COLO668 (cell line): Measurements from ENCODE around the gene CRY1.

Source experiments
- DNase-seq: peaks from one replicate; lab custom pipeline; 2025; ENCODE audit not compliant: unreplicated experiment; lab: John Stamatoyannopoulos, UW

CRY1 gene

DNA sequence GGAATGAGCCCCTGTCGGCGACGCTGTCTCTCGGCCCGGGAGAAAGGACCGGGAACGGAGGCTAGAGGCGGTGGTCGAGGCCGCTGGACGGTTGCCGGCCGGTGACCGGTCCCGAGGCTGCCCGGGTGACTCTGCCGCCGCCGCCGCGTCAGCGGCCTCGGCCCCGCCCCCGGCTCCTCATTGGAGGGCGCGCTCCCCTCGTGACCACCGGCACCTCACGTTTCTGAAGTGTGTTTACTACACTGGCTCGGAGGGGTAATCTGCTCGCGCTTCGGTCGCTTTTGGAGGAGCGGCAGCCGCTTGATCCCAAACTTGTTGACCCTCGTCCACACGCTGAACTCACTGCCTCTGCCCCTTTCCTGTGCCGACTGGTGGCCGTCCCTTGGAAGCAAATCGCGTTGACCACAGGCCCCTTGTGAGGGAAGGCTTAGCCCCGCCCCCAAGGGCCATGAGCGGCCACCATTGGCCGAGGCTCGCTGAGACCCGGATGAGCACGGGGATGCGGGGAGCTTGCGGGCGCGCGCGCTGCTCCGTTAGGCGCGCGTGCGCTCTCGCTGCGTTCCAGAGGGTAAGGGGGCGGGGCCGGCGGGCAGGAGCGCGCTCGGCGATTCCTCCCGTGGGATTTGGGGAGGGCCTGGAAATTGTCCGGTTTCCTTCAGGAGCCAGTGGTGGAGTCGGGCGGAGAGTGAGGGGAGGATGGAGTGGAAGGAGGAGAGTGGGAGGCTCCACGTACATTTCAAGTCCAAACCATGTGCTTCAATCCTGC, at the start of gene CRY1:
CRY1 (minus strand) TSS at position 133 of the 766 bp plus-strand sequence. CDS start 588 bp downstream, outside the sequence.
- DNase-seq: peak; percentile 99

DNA sequence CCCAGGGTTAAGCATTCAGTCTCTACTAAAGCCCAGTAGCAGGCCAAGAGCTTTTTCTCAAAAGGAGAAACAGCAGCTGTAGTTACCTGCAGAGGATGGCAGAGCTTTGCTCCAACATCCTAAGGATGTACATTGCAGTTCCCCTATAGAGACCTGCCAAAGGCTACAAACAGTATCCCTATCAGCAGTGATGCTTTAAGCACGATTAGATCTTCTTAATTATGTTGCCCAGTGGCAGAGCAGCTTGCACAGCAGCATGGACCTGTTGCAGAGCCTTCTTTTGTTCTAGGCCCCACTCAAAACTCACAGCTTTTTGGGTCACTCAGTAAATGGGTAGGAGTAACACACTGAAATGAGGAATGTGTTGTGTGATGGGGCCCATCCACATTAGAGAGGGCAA, 46.4 kb upstream of the CRY1 start:
- DNase-seq: no peak

DNA sequence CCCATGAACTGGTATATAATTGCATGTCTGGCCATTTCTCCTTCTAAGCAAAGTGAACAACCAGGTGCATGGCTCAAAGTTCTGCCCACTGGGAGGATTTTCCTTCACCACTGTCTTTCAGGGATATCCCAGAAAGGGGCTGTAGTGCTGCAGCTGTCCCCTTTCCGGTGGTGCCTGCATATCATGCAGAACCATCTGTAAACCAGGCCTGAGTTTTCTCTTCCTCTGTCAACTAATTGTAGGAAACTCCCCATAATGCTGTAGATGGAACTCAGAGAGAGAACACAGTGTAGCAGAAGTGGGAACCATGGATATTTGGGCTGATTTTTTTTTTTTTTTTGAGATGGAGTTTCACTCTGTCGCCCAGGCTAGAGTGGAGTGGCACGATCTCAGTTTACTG, 45.6 kb upstream of the CRY1 start:
- no peak for DNase-seq

DNA sequence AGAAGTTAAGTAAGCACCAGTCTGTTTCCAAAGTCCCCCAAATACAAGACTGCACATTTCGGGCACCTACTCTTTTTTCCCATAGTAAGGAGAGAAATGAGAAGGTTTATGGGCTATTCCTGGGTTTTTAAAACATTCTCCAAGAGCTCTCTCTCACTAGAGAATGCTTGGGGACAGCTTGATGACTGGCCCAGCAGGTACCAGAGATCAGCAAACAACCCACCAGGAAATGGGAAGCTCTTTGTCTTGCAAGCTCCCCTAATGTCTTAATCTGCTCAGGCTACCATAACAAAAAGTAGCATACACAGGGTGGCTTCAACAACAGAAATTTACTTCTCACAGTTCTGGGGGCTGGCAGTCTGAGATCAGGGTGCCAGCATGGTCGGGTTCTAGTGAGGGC, 41.8 kb upstream of the CRY1 start:
- DNase-seq: no peak

DNA sequence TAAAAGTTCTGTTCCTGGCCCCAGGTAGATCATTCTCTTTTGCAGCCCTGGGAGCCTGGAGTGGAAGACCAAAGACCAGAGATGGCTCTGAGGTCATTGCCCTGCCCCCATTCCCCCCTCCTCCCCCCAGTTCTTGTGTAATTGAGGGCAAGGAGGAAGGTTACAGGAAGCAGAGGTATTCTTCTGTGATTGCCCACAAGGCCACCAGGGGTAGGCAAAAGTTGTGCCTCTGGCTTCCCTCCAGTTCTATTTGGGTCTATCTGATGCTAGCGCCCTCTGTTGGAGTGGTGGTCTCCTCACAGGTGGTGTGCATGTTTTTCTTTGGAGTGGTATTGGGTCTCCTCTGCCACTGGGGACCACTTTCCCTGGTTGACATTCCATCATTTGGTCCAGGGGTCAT, 41.2 kb upstream of the CRY1 start:
- DNase-seq: no peak

DNA sequence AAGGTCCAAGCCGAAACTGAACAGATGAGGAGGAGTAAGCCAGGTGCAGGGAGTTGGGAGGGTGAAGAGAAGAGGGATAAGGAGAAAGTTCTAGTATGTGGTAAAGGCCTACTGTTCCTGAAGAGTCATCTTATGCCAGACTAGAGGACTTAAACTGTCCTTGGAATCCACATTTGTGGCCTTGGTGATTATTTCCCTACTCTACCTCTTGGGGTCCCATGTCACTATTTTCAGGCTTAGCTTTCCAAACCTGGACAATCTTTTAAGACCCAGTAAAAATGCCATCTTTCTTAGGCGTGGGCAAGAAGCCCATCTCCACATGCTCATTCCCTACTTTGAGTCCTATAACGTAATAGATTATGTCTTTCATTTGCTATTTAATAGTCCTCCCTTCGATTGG, 40.1 kb upstream of the CRY1 start:
- DNase-seq: no peak

DNA sequence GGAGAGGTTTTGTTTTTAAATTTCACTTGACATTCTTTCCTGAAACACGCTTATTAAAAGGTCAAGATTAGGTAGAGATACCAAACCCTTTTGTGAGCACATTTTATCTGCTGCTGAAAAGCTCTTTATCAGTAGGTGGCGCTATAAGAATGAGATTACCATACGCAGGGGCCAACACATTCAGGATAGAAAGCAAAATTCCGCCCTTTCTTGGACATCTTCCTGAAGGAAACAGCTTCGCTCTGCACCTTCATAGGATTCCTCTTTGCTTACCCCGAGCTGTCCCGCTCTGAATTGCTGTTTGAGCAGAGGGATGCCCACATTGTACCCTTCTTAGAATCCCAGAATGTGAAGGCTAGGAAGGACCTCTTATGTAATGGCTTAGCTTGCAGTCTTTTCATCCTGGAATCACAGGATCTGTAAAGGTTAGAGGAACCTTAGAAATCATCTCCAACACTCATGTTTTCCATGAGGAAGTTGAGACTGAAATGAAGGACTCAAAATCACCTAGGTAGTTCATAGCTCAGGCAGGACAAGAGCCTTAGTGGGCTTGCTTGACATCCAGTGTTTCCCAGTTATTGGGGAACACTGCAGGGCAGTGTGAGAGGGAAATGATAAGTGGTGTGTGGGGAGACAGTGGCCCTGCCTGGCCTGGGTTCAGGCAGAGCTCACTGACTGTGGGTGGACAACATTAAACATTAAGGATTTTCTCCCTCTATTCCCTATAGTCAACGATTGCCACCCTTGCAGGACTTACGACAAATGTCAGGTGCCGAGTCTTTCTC, 38.7 kb upstream of the CRY1 start:
- peak; percentile 24 for DNase-seq

DNA sequence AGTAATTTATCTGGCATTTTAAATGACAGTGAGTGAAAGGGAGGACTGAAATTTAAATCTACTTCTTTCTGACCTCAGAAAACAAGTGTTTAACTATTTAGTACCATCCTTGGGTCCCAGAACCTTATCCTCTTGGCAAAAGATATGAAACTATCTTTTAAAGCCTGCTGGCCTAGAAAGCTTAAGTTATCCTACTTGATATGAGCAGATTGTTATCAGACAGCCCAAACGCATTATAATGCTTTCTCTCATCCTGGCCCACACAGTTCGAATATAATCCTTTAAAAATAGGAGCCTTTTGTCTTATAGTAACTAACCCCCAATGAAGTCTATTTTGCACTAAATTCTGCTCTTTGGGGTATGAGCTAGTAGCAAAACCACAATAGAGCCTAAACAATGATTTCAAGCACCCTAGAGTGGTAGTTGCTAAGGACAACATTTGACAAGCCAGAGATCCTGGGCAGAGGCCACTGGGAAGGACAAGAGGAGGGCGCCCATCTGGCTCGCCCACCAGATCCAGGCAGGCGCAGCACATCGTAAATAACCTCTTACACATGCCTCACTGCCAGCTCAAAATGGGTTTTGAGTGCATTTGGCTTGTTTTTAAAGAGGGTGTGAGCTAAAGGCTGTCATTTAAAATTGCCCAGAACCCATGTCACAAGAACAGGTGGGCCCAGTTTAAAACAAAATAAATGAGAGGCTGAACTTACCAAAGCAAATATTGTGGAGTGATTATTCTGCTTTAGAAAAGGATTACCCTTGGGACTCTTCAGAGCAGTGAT, 37.7 kb upstream of the CRY1 start:
- peak; percentile 27 for DNase-seq

DNA sequence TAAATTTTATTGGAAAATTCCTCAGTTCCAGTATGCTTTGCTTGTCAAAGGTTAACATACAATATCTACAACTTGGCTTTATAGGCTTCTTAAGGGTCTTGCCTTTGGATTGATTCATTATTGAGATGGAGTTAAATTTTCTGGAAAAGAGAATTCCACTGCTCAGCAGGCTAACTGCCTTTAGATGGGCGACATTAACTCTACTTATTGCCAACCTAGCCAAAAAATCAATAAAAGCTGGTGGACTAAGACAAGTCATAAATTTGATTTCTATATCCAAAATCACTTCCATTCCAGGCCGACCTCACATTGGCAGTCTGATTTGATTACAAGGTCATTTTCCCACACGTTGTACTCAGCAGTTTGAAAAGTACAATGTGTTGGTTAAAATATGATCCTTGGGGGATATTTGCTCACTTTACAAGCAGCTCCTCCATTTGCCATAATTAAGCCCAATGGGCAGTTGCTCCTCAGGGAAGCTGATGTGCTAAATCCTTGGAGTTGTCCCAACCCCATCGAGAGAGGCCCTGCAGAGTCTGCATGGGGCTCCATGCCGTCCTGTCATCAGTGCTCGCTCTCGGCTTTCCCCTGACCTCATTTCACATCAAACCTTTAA, 36.1 kb upstream of the CRY1 start:
- no peak for DNase-seq

DNA sequence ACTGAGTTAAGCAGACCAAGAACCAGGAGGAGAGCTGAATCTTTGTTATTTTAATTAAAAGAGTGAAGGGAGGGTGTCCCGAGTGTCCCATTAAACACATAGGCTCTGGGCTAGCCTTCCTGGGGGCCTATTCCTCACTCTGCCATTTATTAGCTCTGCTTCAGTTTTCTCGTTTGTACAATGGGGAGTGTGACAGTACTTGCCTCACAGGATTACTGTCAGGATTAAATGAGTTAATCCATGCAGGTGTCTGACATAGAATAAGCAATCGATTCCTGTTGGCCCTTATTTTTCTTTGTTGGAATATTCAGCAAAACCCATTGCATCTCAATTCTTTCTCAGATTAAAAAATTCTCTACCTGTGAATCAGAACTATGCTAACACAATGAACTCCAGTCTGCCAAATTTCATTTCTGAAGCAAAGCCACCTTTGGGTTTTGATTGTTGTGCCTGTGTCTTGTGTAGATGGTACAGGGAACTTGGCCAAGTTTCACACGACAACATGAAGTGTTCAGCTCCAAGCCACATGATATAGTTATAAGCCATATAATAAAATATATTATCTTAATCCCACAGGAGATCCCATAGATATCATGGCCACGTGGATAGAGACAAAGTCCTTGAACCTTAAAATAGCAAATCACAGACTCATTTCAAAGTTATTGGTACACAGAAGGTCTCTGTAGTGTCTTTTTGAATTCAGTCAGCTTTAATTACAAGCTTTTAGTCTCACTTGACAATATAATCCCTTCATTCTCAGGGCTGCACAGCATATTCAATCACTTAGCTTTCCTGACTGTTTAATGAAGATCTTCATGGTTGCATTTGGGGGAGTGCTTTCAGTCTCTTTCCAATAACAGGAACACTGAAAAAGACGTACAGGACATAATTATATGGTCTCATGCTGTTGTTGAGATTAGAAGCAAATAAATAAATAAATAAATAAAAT, 34.4 kb upstream of the CRY1 start:
- no peak for DNase-seq

DNA sequence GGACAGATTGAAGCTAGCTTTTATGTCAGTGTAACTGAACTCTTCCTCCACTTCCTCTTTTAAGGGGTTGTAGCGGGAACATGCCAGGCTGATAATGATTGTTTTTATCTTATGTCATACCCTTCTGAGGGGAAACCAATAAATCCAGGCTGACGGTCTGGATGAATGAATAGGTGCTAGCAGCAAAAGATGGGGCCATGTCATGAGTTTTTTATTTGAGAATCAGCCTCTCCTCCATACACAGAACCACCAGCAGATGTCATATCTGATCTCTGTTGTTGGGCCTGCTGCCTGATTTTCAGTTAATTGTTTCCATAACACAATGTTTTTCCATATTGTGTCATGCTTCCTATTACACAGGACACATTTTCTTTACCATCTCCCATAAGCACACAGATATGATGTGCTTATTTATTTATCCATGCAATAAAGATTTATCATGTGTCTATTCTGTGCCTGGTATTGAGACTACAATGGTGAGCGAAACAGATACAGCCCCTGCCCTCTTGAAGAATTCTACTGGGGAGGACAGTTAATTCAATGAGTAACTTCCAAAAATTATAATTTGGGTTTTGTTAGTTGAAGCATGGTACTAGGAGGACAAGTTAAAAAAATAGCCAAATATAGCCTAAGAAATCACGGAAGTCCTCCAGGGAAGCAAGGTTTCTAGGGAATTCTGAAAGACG, 33.6 kb upstream of the CRY1 start:
- DNase-seq: no peak

DNA sequence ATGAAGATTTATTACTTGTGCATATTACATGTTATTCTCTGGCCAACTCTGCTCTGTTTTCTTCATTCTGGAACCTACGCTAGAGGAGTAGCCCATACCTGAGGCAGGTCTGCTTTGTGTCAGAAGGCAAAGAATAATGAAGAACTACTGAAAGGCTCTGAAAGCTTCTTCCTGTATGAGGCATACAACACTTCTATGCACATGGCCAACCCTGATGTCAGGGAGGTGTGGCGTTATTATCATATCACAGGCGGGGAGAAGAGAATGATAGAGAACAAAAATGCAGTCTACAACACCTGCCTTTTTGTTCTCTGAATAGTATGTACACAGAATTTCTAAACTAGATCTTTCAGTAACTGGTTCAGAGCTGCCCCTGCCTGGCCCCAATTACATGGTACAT, 32.5 kb upstream of the CRY1 start:
- no peak for DNase-seq

DNA sequence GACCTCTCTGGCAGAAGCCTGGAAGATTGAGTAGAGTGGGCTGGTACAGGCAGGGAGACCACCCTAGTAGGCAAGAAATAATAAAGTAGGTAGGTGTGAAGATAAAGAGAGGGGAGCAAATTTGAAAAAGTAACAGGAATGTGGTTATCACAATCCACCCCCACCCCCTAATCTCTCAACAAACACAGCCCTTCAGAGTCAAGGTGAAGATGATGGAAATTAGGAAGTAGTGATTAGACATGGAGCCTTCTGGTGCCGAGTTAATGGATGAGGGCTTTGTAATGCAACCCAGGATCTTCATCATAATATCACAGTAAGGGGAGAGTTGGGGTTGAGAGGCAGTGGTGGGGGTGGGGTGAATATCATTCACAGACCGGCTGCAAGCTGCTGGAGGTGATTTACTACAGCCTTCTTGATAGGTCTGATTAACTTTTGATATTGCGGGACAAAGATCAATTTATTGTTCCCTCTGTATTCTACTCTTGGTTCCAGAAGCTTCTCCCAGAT, 29.2 kb upstream of the CRY1 start:
- DNase-seq: no peak

DNA sequence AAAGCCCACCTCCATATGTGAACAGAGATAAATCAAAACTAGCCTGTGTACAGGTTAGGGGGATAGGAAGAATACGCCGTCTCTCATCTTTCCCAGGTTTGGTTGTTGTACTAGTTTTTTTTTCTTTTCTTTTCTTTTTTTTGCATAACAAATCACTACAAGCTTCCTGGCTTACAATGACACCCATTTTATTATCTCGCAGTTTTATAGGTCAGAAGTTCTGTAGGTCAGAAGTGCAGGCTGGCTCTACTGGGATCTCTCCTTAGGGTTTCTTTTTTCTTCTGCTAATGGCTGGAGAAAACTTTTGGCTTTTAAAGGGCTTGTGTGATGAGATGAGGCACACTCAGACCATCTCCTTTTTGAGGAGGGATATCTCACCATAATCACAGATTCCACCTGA, 25.7 kb upstream of the CRY1 start:
- DNase-seq: no peak

DNA sequence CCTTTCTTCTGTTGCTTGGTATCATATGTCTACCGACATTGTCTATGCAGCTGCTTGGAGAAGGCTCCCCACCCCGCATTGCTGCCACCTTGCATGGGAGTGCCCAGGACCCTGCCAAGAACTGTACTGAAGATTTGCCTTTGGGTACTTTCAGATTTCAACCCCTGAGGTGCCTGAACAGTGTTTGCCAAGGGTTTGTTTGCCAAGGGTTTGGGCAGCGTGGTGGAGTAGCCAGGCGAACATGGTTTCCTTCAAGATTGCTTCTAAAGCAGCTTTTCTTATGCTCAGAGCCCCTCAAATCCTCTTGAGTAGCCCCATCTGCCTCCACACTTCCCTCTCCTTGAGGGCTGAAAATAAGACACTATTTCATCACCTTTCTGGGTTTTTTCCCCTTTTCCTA, 25.3 kb upstream of the CRY1 start:
- no peak for DNase-seq

DNA sequence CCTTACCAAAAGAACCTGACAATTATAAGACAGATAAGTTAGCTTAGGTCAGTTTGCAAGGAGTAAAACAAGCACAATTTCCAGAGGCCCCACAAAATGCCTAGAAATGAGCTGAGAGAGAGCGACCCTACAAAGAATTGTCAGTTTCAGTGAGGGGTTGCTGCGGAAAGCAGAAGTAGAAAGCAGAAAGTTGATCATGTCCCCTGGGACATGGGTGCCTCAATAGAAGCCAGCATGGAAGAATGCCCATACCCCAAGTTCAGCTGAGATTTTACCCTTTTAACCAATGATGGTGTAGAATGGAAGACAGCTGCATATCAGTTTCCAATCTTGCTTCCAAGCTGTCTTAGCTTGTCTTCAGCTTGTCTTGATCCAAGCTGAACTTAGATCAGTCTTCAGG, 21.8 kb upstream of the CRY1 start:
- no peak for DNase-seq

DNA sequence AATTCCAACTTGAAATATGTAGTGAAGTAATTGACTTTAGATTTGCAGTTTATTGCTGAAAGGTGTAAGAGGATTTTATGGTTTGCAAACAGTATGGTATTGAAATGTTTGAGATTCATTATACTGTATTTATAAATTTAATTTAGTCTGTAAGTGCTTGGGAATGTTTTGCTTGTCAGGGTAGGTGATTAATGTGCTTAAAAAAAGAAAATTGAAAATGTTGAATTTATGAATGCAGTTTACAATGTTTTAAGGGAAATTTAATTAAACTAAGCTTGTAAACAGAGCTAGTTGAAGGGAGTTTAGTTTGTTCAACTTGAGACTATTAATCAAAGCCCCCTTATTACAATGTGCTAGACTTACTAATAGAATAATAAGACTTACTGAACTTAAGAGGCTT, 18.0 kb upstream of the CRY1 start:
- no peak for DNase-seq

DNA sequence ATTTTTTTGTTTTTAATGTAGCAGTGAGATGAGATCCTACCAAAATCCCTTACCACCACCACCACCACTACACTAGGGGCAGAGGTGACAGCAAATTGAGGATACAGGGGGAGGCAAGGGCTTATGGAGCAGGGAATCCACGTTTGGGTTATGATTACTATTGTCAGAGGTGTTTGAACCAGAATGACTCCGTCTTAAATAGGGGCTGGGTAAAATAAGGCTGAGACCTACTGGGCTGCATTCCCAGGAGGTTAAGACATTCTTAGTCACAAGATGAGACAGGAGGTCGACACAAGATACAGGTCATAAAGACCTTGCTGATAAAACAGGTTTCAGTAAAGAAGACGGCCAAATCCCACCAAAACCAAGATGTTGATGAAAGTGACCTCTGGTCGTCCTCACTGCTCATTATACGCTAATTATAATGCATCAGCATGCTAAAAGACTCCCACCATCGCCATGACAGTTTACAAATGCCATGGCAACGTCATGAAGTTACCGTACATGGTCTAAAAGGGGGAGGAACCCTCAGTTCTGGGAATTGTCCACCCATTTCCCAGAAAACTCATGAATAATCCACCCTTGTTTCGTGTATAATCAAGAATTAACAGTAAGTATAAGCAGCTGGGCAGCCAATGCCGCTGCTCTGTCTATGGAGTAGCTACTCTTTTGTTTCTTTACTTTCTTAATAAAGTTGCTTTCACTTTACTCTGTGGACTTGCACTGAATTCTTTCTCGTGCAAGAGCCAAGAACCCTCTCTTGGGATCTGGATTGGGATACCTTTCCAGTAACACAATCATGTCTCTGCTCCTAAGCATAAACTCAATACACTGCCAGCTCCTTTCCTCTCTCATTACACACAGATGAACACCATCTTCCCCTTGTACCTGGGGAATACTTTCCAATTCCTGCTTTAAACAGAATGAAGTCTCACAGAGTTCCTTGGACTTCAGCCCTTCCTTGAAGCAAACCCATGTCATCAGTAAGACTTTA, 16.7 kb upstream of the CRY1 start:
- no peak for DNase-seq
